Measurements from ENCODE around the gene GNG4. TPM values are rescaled to one million over a fixed set of nuclear protein-coding genes. Genes with fewer than 3 reads are reported as not detected.
"Not testable (repeated sequence)": the region's sequence is repeated elsewhere in the genome, so short reads cannot be mapped to it uniquely, and the experiment has no call there.

Gene GNG4
- total RNA-seq, 2 experiments from 2014 or later, result 1.4 to 1.9 TPM

DNA sequence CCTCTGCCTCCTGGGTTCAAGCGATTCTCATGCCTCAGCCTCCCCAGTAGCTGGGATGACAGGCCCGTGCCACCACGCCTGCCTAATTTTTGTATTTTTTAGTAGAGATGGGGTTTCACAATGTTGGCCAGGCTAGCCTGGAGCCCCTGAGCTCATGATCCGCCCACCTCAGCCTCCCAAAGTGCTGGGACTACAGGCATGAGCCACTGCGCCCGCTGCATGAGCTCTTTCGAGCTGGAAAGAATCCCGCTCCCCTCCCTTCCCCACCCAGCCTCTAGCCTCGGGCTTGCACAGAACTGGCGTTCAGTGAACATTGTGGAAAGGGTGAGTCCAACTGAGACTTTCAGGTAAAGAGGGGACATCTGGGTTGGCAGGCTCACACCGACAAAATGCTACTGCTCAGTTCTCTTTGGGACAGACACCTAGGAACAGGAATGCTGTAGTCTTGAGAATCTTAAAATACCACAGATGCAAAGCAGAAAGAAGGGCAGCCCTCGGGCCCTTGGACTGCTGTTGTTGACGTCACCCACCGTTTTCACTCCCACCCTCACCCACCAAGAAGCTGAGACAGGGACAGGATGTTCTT lies 9.7 kb upstream of the GNG4 start:
- H3K9me3 Mint-ChIP-seq, result peaks cover 1% of the 10 kb centered on the region

DNA sequence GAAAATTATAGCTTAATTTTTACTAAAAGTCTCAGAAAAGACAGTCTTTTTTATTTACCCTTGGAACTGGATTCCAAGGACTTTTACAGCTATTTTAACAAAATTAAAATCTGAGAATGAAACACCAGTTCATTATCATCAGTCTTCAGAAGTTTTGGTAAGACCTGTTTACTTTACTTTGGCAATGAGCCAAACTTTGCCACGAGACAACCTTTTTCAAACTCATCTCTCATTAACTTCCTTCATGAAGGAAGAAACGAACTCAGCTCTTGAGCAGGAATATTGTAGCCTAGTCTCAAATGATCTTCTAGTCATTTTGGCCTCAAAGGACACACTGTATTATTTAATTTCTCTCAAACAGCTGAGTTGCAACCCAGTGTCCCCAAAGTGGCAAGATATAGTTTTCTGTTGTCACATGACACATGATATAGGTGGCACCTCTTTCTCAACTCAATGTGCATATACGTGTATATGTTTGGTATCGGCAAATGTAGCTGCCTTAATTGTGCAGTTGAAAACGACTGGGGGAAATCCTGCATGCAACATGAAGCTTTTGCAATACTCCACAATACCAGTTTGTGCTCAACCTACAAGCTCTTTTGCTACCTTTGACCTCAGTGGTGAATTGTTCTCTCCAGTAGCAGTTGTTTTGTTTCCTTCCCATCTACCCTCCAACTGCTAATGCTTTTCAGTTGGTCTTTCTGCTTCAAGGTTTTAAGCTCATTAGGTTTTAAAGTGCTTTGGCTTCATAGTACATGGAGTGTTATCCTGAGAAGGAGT lies 8.4 kb upstream of the GNG4 start:
- Mint-ChIP-seq H3K4me3 (no peak overlapping the region), H3K27ac (no peak overlapping the region), H3K4me1 (no peaks in the 10 kb centered on the region), H3K27me3 (peaks cover 18% of the 10 kb centered on the region), H3K36me3 (peaks cover 23% of the 10 kb centered on the region), H3K9me3 (peaks cover 2% of the 10 kb centered on the region)
- no peak for DNase-seq

More for the DNA sequence above, 9.7 kb upstream of the GNG4 start:
- DNase-seq, result no peak
- Mint-ChIP-seq H3K27me3 (peaks cover 6% of the 10 kb centered on the region), H3K27ac (no peak overlapping the region), H3K36me3 (peaks cover 27% of the 10 kb centered on the region), H3K4me3 (no peak overlapping the region), H3K4me1 (no peaks in the 10 kb centered on the region)

DNA sequence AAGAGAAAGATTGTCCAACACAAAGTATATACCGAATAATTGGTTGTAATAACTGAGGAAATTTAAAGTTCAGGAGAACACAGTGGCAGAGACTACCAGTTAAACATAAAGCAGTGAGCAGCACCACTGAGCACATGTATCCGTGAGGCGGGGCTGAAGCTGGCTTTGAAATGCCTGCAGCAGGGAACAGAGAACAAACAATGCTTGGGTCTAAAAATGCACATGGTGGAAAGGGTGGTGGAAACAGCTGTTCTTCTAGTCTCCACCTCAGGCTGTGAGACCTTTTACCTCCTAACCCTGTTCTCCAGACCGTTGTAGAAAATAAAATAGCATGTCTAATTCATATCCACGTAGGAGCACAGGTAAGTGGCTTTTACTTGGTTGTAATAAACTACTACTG lies 7.7 kb upstream of the GNG4 start:
- peaks cover 4% of the 10 kb centered on the region for H3K9me3 Mint-ChIP-seq
- DNase-seq, result no peak
- H3K36me3 Mint-ChIP-seq, result peaks cover 21% of the 10 kb centered on the region
- H3K27me3 Mint-ChIP-seq, result peaks cover 25% of the 10 kb centered on the region
- H3K4me1 Mint-ChIP-seq, result no peaks in the 10 kb centered on the region
- H3K27ac Mint-ChIP-seq, result no peak overlapping the region
- no peak overlapping the region for H3K4me3 Mint-ChIP-seq

DNA sequence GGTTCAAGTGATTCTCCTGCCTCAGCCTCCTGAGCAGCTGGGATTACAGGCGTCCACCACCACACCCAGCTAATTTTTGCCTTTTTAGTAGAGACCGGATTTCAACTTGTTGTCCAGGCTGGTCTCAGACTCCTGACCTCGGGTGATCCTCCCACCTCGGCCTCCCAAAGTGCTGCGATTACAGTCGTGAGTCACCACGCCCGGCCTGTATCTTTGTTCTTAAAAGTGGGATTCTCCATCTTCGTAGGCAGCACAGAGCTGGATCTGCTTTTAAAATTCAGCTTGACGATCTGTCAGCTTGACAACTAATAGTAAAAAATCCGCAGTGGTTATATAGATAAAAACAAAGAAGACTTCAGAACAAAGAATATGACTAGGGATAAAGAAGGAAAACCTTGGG lies 2.8 kb upstream of the GNG4 start:
- Mint-ChIP-seq H3K36me3 (peaks cover 6% of the 10 kb centered on the region), H3K4me1 (peaks cover 6% of the 10 kb centered on the region), H3K4me3 (no peak overlapping the region), H3K27ac (no peak overlapping the region), H3K9me3 (peaks cover 4% of the 10 kb centered on the region), H3K27me3 (peaks cover 61% of the 10 kb centered on the region)
- no peak for DNase-seq

DNA sequence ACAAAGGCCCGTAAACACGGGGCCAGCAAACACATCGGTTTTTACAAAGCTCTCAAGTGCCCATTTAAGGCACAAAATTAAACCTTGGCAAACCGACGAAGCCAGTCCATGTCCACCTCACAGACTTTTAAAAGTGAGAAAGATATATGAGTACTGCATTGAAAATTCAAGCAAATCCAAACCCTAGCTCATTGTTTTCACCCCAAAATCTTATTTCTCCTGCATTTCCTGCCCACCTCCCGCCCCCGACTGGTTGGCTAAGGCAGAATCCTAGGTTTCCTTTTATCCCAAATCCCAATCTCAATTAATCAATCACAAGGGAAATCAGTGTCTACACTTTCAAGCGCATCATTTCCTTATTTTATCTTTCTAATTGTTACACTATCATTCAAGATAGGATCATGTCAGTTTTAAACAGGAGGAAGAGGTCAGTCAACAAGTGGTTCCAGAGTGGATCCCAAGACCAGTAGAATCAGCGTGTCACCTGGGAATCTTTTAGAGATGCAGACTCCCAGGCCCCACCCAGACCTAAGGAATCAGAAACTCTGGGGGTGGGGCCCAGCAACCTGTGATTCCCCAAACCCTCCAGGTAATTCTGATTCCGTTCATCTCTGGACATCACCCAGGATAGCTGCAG lies 1.7 kb upstream of the GNG4 start:
- peaks cover 71% of the 10 kb centered on the region for H3K27me3 Mint-ChIP-seq
- peaks cover 6% of the 10 kb centered on the region for H3K4me1 Mint-ChIP-seq
- peaks cover 4% of the 10 kb centered on the region for H3K9me3 Mint-ChIP-seq
- no peak overlapping the region for H3K27ac Mint-ChIP-seq
- H3K36me3 Mint-ChIP-seq, result peaks cover 2% of the 10 kb centered on the region
- DNase-seq, result no peak
- peak overlapping the region; percentile 53 for H3K4me3 Mint-ChIP-seq

DNA sequence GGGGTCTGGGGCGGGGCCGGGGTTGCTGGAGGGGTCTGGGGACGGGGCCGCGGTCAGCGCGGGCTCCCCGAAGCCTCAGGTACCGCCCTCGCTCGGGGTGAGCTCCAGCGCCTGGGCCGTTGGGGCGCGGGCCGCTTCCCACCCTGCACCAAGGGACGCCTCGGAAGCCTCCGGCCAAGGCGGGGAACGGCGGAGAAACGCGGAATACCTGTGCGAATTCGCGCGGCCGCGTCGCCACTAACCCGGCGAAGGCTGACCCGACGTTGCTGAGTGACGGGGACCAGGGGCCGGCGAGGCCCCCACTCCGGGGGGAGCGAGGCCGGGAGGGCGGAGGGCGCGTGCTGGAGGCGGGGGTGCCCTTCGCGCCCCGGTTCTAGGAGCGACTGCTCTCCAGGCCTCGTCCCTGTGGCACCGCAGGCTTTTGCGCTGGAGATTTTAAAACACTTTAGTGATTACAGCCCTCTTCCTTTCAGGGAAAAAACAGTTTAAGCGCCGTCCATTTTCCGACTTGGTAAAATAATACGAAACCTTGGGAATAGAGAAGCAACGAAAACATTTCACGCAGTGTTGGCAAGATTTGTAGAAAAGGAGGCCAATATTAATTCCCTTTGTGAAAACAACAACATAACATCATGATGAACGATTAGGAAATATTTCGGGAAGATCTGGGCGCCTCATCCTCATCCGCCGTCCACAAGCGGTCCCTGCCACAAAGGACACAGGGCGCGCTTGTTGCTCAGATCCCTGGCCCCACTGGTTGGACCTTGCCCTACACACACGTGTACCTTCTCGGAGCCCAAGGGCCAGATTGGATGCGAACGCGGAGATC lies 971 bp upstream of the GNG4 start:
- Mint-ChIP-seq H3K27ac (no peak overlapping the region), H3K27me3 (peaks cover 77% of the 10 kb centered on the region)

DNA sequence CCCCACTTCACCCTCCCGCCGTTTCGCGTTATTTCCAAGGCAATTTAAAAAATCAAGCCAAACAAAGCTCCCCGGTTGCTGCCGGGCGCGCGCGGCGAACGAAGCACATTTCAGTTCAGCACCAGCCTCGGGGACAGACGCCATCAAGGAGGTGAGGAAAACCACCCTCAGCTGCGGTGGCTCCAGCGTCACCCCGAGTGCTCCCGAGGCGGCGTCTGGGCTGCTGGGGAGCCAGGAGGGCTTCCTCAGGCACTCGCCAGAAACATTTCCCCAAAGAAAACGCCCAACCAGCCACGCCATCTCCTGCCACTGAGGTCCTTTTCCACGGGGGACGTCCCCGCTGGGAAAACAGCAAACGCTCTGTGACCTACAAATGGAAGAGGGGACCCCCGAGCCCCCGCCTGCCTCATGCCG lies 623 bp downstream of the GNG4 start:
- peak; percentile 67 for DNase-seq
- H3K4me3 Mint-ChIP-seq, result peak overlapping the region; percentile 77
- peaks cover 77% of the 10 kb centered on the region for H3K27me3 Mint-ChIP-seq
- no peak overlapping the region for H3K27ac Mint-ChIP-seq
- H3K36me3 Mint-ChIP-seq, result peaks cover under 1% of the 10 kb centered on the region
- H3K4me1 Mint-ChIP-seq, result peaks cover 6% of the 10 kb centered on the region
- peaks cover 2% of the 10 kb centered on the region for H3K9me3 Mint-ChIP-seq

More for the DNA sequence above, 971 bp upstream of the GNG4 start:
- peak; percentile 27 for DNase-seq
- Mint-ChIP-seq H3K9me3 (peaks cover 3% of the 10 kb centered on the region), H3K36me3 (peaks cover 2% of the 10 kb centered on the region), H3K4me3 (peak overlapping the region; percentile 53), H3K4me1 (peaks cover 6% of the 10 kb centered on the region)

DNA sequence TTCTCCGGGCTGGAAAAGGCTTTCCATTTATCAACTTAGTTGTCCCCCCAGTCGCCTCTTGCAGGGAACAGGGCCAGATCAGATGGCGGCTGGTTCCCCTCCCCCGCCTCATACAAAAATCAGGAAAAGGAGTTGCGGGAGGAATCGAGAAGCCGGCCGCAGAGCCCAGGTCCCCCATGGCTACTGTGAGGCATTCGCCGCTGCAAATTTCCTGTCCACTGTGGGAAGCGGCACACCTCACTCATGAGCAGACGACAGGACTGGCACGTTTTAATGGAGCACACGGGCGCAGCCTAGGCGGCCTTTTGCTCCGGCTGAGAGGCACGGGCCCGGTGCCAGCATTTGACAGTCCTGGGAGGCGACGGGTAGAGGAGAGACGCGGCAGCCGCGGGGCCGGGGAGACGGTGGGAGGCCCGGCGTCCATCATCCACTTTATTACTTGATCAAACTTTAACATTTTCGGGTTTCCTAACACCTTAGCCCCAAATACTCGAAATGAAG lies 1.1 kb downstream of the GNG4 start:
- Mint-ChIP-seq H3K27ac (no peak overlapping the region), H3K9me3 (peaks cover 1% of the 10 kb centered on the region), H3K27me3 (peaks cover 76% of the 10 kb centered on the region), H3K4me1 (peaks cover 7% of the 10 kb centered on the region), H3K36me3 (no peaks in the 10 kb centered on the region), H3K4me3 (peak overlapping the region; percentile 77)
- no peak for DNase-seq

DNA sequence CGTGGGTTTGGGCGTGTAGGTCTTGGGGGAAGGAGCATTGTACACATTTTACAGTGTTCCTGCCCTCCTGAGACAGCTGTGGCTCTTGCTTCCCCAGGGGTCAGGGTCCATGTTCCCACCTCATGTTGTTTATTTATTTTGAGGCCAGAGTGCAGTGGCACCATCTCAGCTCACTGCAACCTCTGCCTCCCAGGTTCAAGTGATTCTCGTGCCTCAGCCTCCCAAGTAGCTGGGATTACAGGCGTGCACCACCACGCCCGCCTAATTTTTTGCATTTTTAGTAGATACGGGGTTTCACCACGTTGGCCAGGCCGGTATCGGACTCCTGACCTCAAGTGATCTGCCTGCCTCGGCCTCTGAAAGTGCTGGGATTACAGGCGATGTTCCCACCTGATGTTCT lies 2.0 kb downstream of the GNG4 start:
- not testable (repeated sequence) for H3K4me3 Mint-ChIP-seq, DNase-seq, H3K9me3 Mint-ChIP-seq, H3K36me3 Mint-ChIP-seq, H3K27ac Mint-ChIP-seq
- Mint-ChIP-seq H3K4me1 (peaks cover 16% of the 10 kb centered on the region), H3K27me3 (peaks cover 72% of the 10 kb centered on the region)

DNA sequence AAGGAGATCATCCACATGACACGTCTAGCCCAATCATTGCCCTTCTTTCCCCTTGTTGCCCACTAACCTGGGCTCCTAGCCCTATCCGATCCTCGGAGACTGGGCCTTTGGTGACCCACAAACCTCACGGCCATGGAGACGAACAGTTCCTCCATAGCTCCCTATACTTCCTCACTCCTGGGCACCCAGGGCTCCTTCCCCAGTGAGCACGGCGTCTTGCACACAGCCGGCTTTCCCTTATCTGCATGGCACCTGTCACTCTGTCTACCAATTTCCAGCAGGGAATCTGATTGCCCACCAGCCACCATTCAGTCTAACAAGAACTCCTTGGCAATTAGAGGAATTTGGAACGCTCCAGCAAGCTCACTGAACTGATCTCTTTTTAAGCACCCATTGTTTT lies 3.1 kb downstream of the GNG4 start:
- H3K4me3 Mint-ChIP-seq, result no peak overlapping the region
- no peaks in the 10 kb centered on the region for H3K36me3 Mint-ChIP-seq
- peaks cover 24% of the 10 kb centered on the region for H3K4me1 Mint-ChIP-seq
- no peak overlapping the region for H3K27ac Mint-ChIP-seq
- no peaks in the 10 kb centered on the region for H3K9me3 Mint-ChIP-seq
- peaks cover 61% of the 10 kb centered on the region for H3K27me3 Mint-ChIP-seq
- no peak for DNase-seq

DNA sequence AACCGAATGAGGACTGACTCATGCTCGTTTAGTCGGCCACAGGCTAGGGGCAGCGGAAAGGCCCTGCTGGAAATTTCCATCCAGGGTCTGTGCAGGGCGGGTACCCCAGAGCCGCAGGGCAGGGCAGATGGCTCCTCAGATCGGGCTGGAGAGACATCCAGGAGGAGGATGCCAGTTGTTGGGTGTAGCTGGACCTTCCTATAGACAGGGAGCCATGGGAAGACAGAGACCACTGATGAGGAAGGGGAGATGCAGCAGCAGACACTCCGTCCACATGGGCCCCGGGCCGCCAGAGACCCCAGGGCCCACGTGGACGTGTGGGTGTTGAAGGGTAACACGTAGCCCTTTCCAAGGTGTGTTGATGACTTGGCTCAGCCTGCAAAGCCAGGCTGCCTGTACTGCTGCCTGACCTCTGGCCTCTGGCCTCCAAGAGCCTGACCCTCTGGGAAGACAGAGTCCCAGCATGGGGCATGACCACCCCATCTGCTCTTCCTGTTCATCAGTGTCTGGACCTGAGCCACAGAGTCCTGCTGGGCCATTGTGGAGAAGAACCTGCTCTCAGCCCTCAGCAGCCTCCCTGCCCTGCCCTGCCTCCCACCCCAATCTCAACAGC lies 4.8 kb downstream of the GNG4 start:
- peaks cover 24% of the 10 kb centered on the region for H3K4me1 Mint-ChIP-seq
- DNase-seq, result no peak
- H3K4me3 Mint-ChIP-seq, result no peak overlapping the region
- H3K9me3 Mint-ChIP-seq, result no peaks in the 10 kb centered on the region
- peaks cover 54% of the 10 kb centered on the region for H3K27me3 Mint-ChIP-seq
- no peak overlapping the region for H3K27ac Mint-ChIP-seq
- H3K36me3 Mint-ChIP-seq, result no peaks in the 10 kb centered on the region

DNA sequence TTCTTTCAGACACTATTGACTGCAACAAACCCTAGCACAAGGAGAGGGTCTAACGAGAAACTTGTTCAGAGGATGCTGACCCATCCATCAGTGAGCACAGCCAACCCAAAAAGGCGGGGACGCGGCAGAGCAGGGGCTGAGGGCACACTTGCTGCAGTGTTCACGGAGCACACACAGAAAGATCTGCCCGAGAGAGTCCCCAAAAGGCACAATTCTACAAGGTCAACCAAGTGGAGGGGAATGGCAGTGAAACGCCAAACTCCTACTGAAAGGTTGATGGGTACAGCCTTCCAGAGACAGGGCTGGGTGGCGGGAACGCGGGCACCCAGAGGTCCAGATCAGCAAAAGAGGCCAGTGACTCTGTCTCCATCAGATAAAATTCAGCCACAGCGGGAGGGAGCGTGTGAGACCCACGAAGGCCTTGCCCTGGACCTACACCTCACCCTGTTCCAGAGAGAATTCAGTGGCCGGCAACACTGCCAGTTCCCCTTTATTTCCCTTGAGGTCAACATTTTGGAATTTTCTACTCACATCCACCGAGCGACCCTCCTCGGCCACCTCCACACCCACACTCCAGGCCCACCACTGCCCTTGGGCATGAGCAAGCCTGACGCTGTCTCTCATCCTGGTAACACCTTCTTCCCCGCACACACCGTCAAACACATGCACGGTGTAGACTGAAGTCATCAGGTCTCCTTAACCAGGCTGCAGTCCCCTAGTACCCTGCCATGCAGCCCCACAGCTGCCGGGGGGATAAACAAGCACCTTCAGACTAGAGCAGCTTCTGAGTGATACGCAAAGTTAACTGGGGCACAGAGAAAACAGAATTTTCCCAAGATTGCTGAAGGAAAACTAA lies 5.5 kb downstream of the GNG4 start:
- Mint-ChIP-seq H3K9me3 (no peaks in the 10 kb centered on the region), H3K4me3 (no peak overlapping the region), H3K36me3 (no peaks in the 10 kb centered on the region), H3K4me1 (peaks cover 24% of the 10 kb centered on the region), H3K27me3 (peaks cover 55% of the 10 kb centered on the region), H3K27ac (no peak overlapping the region)
- DNase-seq, result no peak

DNA sequence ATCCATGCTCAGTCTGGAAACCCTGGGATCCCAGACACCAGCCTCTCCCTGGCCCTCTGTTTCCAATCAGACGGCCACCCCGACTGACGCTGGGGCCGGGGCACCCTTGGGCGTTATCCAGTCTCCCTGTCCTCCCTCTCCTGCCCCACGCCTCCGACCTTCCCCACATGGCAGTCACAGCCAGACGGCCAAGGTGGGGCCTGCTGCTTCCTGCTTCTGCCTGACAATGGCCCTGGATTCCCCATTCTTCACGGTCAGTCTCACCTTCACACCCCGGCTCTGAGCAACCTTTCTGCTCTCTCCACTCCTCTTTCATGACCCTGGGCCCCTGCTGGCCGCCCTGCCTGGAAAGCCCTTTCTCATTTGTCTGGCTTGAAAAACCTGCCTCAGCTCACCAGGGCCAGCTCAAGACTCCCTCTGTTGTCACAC lies 6.6 kb downstream of the GNG4 start:
- DNase-seq, result no peak
- H3K36me3 Mint-ChIP-seq, result no peaks in the 10 kb centered on the region
- H3K9me3 Mint-ChIP-seq, result no peaks in the 10 kb centered on the region
- peaks cover 18% of the 10 kb centered on the region for H3K4me1 Mint-ChIP-seq
- peak overlapping the region; percentile 83 for H3K27ac Mint-ChIP-seq
- no peak overlapping the region for H3K4me3 Mint-ChIP-seq
- peaks cover 44% of the 10 kb centered on the region for H3K27me3 Mint-ChIP-seq

Data from activated naive CD8-positive, alpha-beta T cell treated with anti-CD3 and anti-CD28 coated beads for 36 hours (primary cell).